GM23248 (cell line): ENCODE results near the gene TRAK2. TPM values are rescaled to one million over a fixed set of nuclear protein-coding genes. Genes with fewer than 3 reads are reported as not detected.

Experiments
- DNase-seq: peaks from one replicate; pipeline ENCODE4 v3.0.0-alpha.2; 2015
- H2AFZ ChIP-seq: fragments of 200-600 bp; sonication (generic); 2 replicates; pipeline ENCODE4 v1.6.1; 2016; ENCODE audit warnings: antibody characterized with exemption
- H3F3A ChIP-seq: fragments of 200-600 bp; sonication (generic); 2 replicates; pipeline ENCODE4 v1.6.1; 2016; ENCODE audit warnings: mild to moderate bottlenecking, antibody characterized with exemption, mixed run types; ENCODE audit not compliant: insufficient read depth
- H3K27ac ChIP-seq: fragments of 200-600 bp; sonication (generic); 2 replicates; pipeline ENCODE4 v1.5.1; 2016; ENCODE audit warnings: mild to moderate bottlenecking
- H3K27me3 ChIP-seq: fragments of 200-600 bp; sonication (generic); replicated peaks from 2 replicates; pipeline ENCODE4 v1.6.1; 2016; ENCODE audit warnings: mild to moderate bottlenecking; ENCODE audit not compliant: insufficient read depth
- H3K36me3 ChIP-seq: fragments of 200-600 bp; sonication (generic); 2 replicates; pipeline ENCODE4 v1.6.1; 2016; ENCODE audit warnings: low read depth, mild to moderate bottlenecking
- H3K4me1 ChIP-seq: fragments of 200-600 bp; sonication (generic); 2 replicates; pipeline ENCODE4 v1.6.1; 2016; ENCODE audit warnings: mild to moderate bottlenecking; ENCODE audit not compliant: insufficient read depth
- H3K4me2 ChIP-seq: fragments of 200-600 bp; sonication (generic); one replicate; pipeline ENCODE4 v1.6.1; 2016; ENCODE audit warnings: mild to moderate bottlenecking; ENCODE audit not compliant: unreplicated experiment
- H3K4me3 ChIP-seq: fragments of 200-600 bp; sonication (generic); 2 replicates; pipeline ENCODE4 v1.5.1; 2016; ENCODE audit warnings: mild to moderate bottlenecking
- H3K79me2 ChIP-seq: fragments of 200-600 bp; sonication (generic); 2 replicates; pipeline ENCODE4 v1.6.1; 2016; ENCODE audit warnings: mild to moderate bottlenecking; ENCODE audit not compliant: insufficient read depth
- H3K9ac ChIP-seq: fragments of 200-600 bp; sonication (generic); 2 replicates; pipeline ENCODE4 v1.6.1; 2016; ENCODE audit warnings: mild to moderate bottlenecking
- H3K9me2 ChIP-seq: fragments of 200-600 bp; sonication (generic); 2 replicates; pipeline ENCODE4 v1.6.1; 2016; ENCODE audit warnings: mixed run types, mild to moderate bottlenecking, moderate library complexity; ENCODE audit not compliant: insufficient read depth
- H3K9me3 ChIP-seq: fragments of 200-600 bp; sonication (generic); one replicate; pipeline ENCODE4 v1.6.1; 2017; ENCODE audit warnings: low read depth
- H4K20me1 ChIP-seq: fragments of 200-600 bp; sonication (generic); 2 replicates; pipeline ENCODE4 v1.6.0; 2016; ENCODE audit not compliant: insufficient read depth
- EZH2 ChIP-seq: fragments of 200-600 bp; sonication (generic); IDR thresholded peaks from 2 replicates; pipeline ENCODE4 v1.6.1; 2018; ENCODE audit warnings: antibody characterized with exemption, mild to moderate bottlenecking; ENCODE audit not compliant: insufficient read depth, poor library complexity, severe bottlenecking
- EZH2phosphoT487 ChIP-seq: fragments of 200-600 bp; sonication (generic); IDR thresholded peaks from 2 replicates; pipeline ENCODE4 v1.6.1; 2018; ENCODE audit warnings: antibody characterized with exemption, moderate library complexity, mild to moderate bottlenecking, low read depth; ENCODE audit not compliant: insufficient read depth
- WGBS, 2 experiments: methylation state at CpG; one replicate each; pipeline ENCODE4 v1.1.6; 2015 to 2017; ENCODE audit warnings: low lambda C conversion rate in 2 of 2, low coverage in 1 of 2; ENCODE audit errors: missing lambda C conversion rate in 2 of 2; 5-methylcytosine and 5-hydroxymethylcytosine counted together
- in situ Hi-C: fragments of 300-500 bp; cut with MboI; formaldehyde crosslinking; loops from 2 replicates; pipeline ENCODE4 v1.15.0; 2020
- polyA plus RNA-seq: library from polyadenylated mRNA; unstranded; fragments of >200 nt; fragmentation: Nextera tagmentation; extraction: Ambion mirVana; gene quantifications from 2 replicates; pipeline ENCODE4 v1.2.1, GENCODE V29; 2016
- total RNA-seq: library from RNA; depleted of rRNA; stranded (reverse); fragments of >200 nt; shearing (Covaris generic); gene quantifications from 2 replicates; pipeline ENCODE4 v1.2.3, GENCODE V29; 2014

The TRAK2 gene
- total and polyA plus RNA-seq, 2 experiments from 2014 or later: 21.4 to 32.5 TPM

- peak overlapping the region; percentile 92 for H3K4me3 ChIP-seq
- no peaks in the 10 kb centered on the region; the same call in 1 of the 2 replicates for H4K20me1 ChIP-seq
- no peak overlapping the region for H3K9ac ChIP-seq
- peaks cover 9% of the 10 kb centered on the region; the same call in 1 of the 2 replicates for H3K4me1 ChIP-seq
- H3K36me3 ChIP-seq: no peaks in the 10 kb centered on the region
- H3F3A ChIP-seq: no peaks in the 10 kb centered on the region
- no peaks in the 10 kb centered on the region for H3K9me2 ChIP-seq
- in situ Hi-C loops: no loop called here
- peaks cover 55% of the 10 kb centered on the region for H3K79me2 ChIP-seq
- no peak overlapping the region for H3K27ac ChIP-seq
- no peaks in the 10 kb centered on the region for H3K27me3 ChIP-seq
- TF ChIP-seq EZH2phosphoT487 (no peak), EZH2 (no peak)
- DNase-seq: no peak
- H3K9me3 ChIP-seq: no peaks in the 10 kb centered on the region
- peak overlapping the region; percentile 80 for H3K4me2 ChIP-seq
- WGBS, 2 experiments: 89 to 91% methylated on average over 6 of the region's 6 CpGs
- 0 out of 2 replicates have a peak overlapping the region, but pooled peaks have one; percentile 96 for H2AFZ ChIP-seq
Measured at GRCh38 chr2:201452922-201453643, 1.8 kb upstream of the TRAK2 start.

GRCh38 chr2:201452058-201452921, 1.0 kb upstream of the TRAK2 start:
- H3K4me1 ChIP-seq: peaks cover 9% of the 10 kb centered on the region; the same call in 1 of the 2 replicates
- no peaks in the 10 kb centered on the region; the same call in 1 of the 2 replicates for H4K20me1 ChIP-seq
- no peak for TF ChIP-seq EZH2phosphoT487
- TF ChIP-seq EZH2: no peak
- no peaks in the 10 kb centered on the region for H3K9me2 ChIP-seq
- no peaks in the 10 kb centered on the region for H3K9me3 ChIP-seq
- H3K27ac ChIP-seq: peak overlapping the region; percentile 16
- DNase-seq: peak; percentile 39
- no peaks in the 10 kb centered on the region for H3K36me3 ChIP-seq
- in situ Hi-C loops: no loop called here
- peak overlapping the region; percentile 96 for H2AFZ ChIP-seq
- peaks cover 63% of the 10 kb centered on the region for H3K79me2 ChIP-seq
- WGBS, 2 experiments: 7 to 8% methylated on average over 33 to 45 of the region's 49 CpGs
- H3K4me3 ChIP-seq: peak overlapping the region; percentile 92
- no peaks in the 10 kb centered on the region for H3K27me3 ChIP-seq
- H3F3A ChIP-seq: no peaks in the 10 kb centered on the region
- H3K9ac ChIP-seq: peak overlapping the region; percentile 89
- H3K4me2 ChIP-seq: peak overlapping the region; percentile 80

GRCh38 chr2:201450954-201451291, 335 bp downstream of the TRAK2 start:
- Histone ChIP-seq H3F3A (no peaks in the 10 kb centered on the region; the same call in 1 of the 2 replicates), H3K4me1 (peaks cover 9% of the 10 kb centered on the region; the same call in 1 of the 2 replicates), H3K27me3 (no peaks in the 10 kb centered on the region), H3K79me2 (peaks cover 76% of the 10 kb centered on the region), H3K9me2 (no peaks in the 10 kb centered on the region), H2AFZ (peak overlapping the region; percentile 96), H3K36me3 (no peaks in the 10 kb centered on the region), H3K4me3 (peak overlapping the region; percentile 92), H3K4me2 (peak overlapping the region; percentile 76), H3K9ac (peak overlapping the region; percentile 89), H4K20me1 (no peaks in the 10 kb centered on the region; the same call in 1 of the 2 replicates), H3K9me3 (no peaks in the 10 kb centered on the region), H3K27ac (peak overlapping the region; percentile 84)
- TF ChIP-seq EZH2phosphoT487 (no peak), EZH2 (no peak)
- 1 to 2% methylated on average over 20 of the region's 20 CpGs for WGBS, 2 experiments
- peak; percentile 68 for DNase-seq
- in situ Hi-C loops: no loop called here

GRCh38 chr2:201448701-201449100, 2.6 kb downstream of the TRAK2 start:
- H3K4me1 ChIP-seq: peaks cover 20% of the 10 kb centered on the region
- no peaks in the 10 kb centered on the region for H3K36me3 ChIP-seq
- no peak overlapping the region for H3K4me2 ChIP-seq
- H3F3A ChIP-seq: no peaks in the 10 kb centered on the region; the same call in 1 of the 2 replicates
- no peak overlapping the region for H3K9ac ChIP-seq
- no peaks in the 10 kb centered on the region for H3K27me3 ChIP-seq
- H3K79me2 ChIP-seq: peaks cover 88% of the 10 kb centered on the region
- DNase-seq: no peak
- 91 to 96% methylated on average over 4 of the region's 4 CpGs for WGBS, 2 experiments
- H4K20me1 ChIP-seq: no peaks in the 10 kb centered on the region; the same call in 1 of the 2 replicates
- no peak overlapping the region for H3K4me3 ChIP-seq
- H3K27ac ChIP-seq: no peak overlapping the region
- H3K9me2 ChIP-seq: no peaks in the 10 kb centered on the region
- H2AFZ ChIP-seq: no peak overlapping the region
- in situ Hi-C loops: no loop called here
- H3K9me3 ChIP-seq: no peaks in the 10 kb centered on the region
- no peak for TF ChIP-seq EZH2
- TF ChIP-seq EZH2phosphoT487: no peak
